Kidney (tissue), 14 donors: Measurements from ENCODE around the gene SNAP47. TPM values are rescaled to one million over a fixed set of nuclear protein-coding genes. Genes with fewer than 3 reads are reported as not detected.
A peak's percentile ranks its signal among the peaks of the same experiment; 100 is the strongest.

Experiments used
- DNase-seq, 5 donors: peaks; one replicate each; pipeline ENCODE4 v3.0.0-alpha.2; 2013 to 2020
- FAIRE-seq: peaks from 2 replicates; lab custom pipeline; 2012; peaks lifted over from hg19 to GRCh38; lab: Jason Lieb, UNC
- H3K27ac ChIP-seq, 2 donors: one replicate each; pipeline ENCODE4 v1.7.0; 2013; ENCODE audit warnings: low read depth in 2 of 2, low read length in 2 of 2, inconsistent platforms in 1 of 2
- H3K27me3 ChIP-seq: one replicate; pipeline ENCODE4 v1.7.1; 2013; ENCODE audit warnings: low read length, inconsistent platforms; ENCODE audit not compliant: control insufficient read depth, insufficient read depth
- H3K36me3 ChIP-seq, 3 donors: one replicate each; pipeline versions ENCODE4 v1.7.0 to v1.7.1; 2013; ENCODE audit warnings: low read length in 3 of 3, control low read depth in 1 of 3, inconsistent platforms in 1 of 3; ENCODE audit not compliant: insufficient read depth in 3 of 3, control insufficient read depth in 2 of 3
- H3K4me1 ChIP-seq, 3 donors: one replicate each; pipeline versions ENCODE4 v1.7.0 to v1.7.1; 2013; ENCODE audit warnings: low read length in 3 of 3, inconsistent platforms in 1 of 3, low read depth in 1 of 3; ENCODE audit not compliant: control insufficient read depth in 2 of 3, insufficient read depth in 2 of 3
- H3K4me3 ChIP-seq, 3 donors: one replicate each; pipeline versions ENCODE4 v1.7.0 to v1.8.1; 2013; ENCODE audit warnings: low read length in 3 of 3, control low read depth in 1 of 3, inconsistent platforms in 1 of 3
- H3K9ac ChIP-seq, 3 donors: one replicate each; pipeline versions ENCODE4 v1.7.0 to v1.7.1; 2013; ENCODE audit warnings: low read length in 3 of 3, control low read depth in 1 of 3, inconsistent platforms in 1 of 3
- H3K9me3 ChIP-seq, 3 donors: one replicate each; pipeline versions ENCODE4 v1.7.0 to v1.7.1; 2013; ENCODE audit warnings: low read length in 3 of 3, control low read depth in 1 of 3, inconsistent platforms in 1 of 3; ENCODE audit not compliant: control insufficient read depth in 2 of 3, insufficient read depth in 1 of 3
- CTCF ChIP-seq: IDR thresholded peaks from 3 replicates; pipeline ENCODE4 v1.5.1; 2012; ENCODE audit warnings: mild to moderate bottlenecking, moderate library complexity, borderline replicate concordance; ENCODE audit not compliant: insufficient read depth; ENCODE audit errors: extremely low read depth
- intact Hi-C: fragments of 100-400 bp; cut with DNase I; formaldehyde crosslinking; loops from one replicate; pipeline ENCODE4 v1.11.1; 2022
- polyA plus RNA-seq: library from polyadenylated mRNA; stranded (reverse); fragments of 350-450 nt; fragmentation: Illumina TruSeq; extraction: RNeasy Lipid Tissue Mini Kit (QIAGEN cat#74804); gene quantifications from one replicate; pipeline ENCODE4 v1.2.3, GENCODE V29; 2014; ENCODE audit warnings: low read depth, low replicate concordance; ENCODE audit not compliant: insufficient read depth
- total RNA-seq: library from RNA; stranded (reverse); fragmentation: NEBNext Ultra II Directional; extraction: Animal tissue kit (Norgen Biotek cat#: 25700); gene quantifications from one replicate; pipeline ENCODE4 v1.2.1, GENCODE V29; 2021
- donor health status: control.
- donor health status: control.
- donor health status: control.
- donor health status: control.
- donor health status: control.
- donor health status: DM: yes; HTN: yes; CAD: no.
- donor health status: Normal renal cell carcinoma (clear cell type).

The SNAP47 gene
- total and polyA plus RNA-seq, 2 donors from 2014 or later, result 31.6 to 32.4 TPM

GRCh38 chr1:227729881-227730629 is 5.2 kb upstream of the SNAP47 start:
- Histone ChIP-seq H3K27ac (no peak overlapping the region), H3K9me3 (no peaks in the 10 kb centered on the region), H3K4me1 (peaks cover 0 to 33% (median 0%) of the 10 kb centered on the region in 3 donors), H3K36me3 (peaks cover 0 to 4% (median 0%) of the 10 kb centered on the region in 3 donors), H3K4me3 (no peak overlapping the region), H3K27me3 (no peaks in the 10 kb centered on the region), H3K9ac (no peak overlapping the region)
- TF ChIP-seq CTCF, result peak; percentile 37
- intact Hi-C loops, result no loop called here
- DNase-seq (peak in 4 of 5 donors; percentile 54 to 65 (median 62)), FAIRE-seq (no peak)

- Histone ChIP-seq H3K9ac (no peak overlapping the region), H3K36me3 (peaks cover 0 to 4% (median 0%) of the 10 kb centered on the region in 3 donors), H3K27ac (no peak overlapping the region), H3K9me3 (no peaks in the 10 kb centered on the region), H3K4me1 (peaks cover 0 to 33% (median 0%) of the 10 kb centered on the region in 3 donors), H3K27me3 (no peaks in the 10 kb centered on the region), H3K4me3 (no peak overlapping the region)
- no peak for TF ChIP-seq CTCF
- peak in 1 of 5 donors; percentile 66 for DNase-seq
- intact Hi-C loops, result no loop called here
- FAIRE-seq, result no peak
These were observed 4.5 kb upstream of the SNAP47 start for GRCh38 chr1:227730630-227731151.

- Histone ChIP-seq H3K4me1 (peaks cover 0 to 39% (median 3%) of the 10 kb centered on the region in 3 donors), H3K36me3 (peaks cover 0 to 4% (median 0%) of the 10 kb centered on the region in 3 donors), H3K9me3 (no peaks in the 10 kb centered on the region), H3K27me3 (no peaks in the 10 kb centered on the region), H3K9ac (no peak overlapping the region), H3K27ac (no peak overlapping the region), H3K4me3 (no peak overlapping the region)
- FAIRE-seq (no peak), DNase-seq (no peak)
- TF ChIP-seq CTCF, result no peak
- intact Hi-C loops, result no loop called here
These were observed 4.0 kb upstream of the SNAP47 start for GRCh38 chr1:227731241-227731677.
